SW 1271 (cell line): ENCODE measurements around the gene PPARA.

Experiments
- DNase-seq, 2 experiments: peaks; one replicate each; lab custom pipeline; 2025; lab: John Stamatoyannopoulos, UW

The PPARA gene

DNA sequence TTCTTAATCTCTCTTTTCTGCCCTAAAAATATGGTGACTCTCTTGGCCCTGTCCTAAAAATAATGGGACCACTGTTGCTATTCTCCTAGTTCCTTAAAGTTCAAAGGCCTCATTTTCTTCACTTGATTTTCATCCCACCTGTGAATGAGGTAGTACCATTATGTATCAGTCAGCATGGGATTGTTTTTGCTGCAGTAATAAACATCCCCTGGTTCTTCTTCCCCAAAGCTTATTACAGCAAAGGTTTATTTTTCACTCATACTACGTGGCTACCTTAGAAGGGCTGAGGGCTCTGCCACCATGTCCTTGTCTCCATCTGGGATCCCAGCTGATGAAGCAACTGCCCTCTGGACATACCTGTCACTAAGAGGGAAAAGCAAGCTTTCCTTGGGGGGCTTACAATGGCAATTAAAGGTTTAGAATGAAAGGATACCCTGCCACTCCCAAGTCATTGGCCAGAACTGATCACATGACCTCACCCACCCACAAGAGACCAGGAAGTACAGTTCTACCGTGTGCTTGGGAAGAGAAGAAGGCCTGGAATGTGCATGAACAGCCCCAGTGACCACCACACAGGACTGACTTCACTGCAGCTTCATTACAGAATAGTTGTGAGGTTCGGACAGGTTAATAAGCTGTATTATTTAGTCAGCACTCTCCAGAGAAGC is 125.3 kb downstream of the PPARA start:
- DNase-seq = no peak

DNA sequence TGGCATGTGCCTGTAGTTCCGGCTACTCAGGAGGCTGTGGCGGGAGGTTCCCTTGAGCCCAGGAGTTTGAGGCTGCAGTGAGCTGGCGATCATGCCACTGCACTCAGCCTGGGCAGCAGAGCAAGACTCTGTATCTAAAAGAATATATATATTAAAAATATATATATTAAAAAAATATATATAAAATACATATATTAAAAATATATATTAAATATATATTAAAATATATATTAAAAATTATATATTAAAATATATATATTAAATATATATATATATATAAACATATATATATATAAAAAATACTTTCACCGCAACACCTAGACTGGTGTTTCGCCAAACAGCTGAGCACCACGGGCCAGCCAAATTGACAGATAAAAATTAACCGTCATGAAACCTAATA is 126.2 kb downstream of the PPARA start:
- no peak for DNase-seq

- DNase-seq = no peak
Measured at GRCh38 chr22:46278656-46279645, 128.6 kb downstream of the PPARA start.

DNA sequence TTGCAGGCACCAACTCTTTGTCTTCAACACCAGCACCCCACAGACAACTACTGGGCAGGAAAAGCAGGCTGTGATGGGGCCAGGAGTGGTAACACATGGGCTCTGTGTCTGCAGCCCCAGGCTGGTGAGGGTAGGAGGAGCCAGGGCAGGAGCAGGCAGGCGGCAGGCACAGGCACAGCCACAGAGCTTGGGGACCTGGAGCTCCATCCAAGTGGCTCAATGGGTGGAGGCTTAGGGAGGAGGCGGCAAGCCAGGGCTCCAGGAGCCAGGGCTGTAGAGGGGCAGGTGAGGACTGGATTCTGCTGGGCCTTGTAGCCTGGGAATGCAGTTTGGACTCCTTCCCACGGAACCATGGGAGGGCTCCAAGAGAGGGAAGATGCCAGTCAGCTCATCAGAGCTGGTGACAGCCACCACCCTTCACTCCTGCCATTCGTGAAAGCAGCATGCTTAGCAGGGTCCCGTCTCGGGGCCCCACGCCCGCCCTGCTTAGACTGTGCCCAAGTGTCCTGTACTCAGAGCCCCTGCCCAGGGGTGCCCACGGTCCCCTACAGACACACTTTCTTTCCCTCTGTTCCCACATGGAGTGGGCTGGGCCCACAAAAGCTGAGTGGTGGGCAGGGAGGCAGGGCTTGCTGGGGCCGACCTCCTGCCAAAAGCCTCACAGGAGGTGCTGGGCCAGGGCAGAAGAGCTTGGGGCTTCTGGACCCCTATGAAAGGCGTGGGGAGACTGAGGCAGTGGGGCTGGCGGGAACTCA is 129.9 kb downstream of the PPARA start:
- DNase-seq = no peak

GRCh38 chr22:46280999-46281623 is 130.8 kb downstream of the PPARA start:
- no peak for DNase-seq

DNA sequence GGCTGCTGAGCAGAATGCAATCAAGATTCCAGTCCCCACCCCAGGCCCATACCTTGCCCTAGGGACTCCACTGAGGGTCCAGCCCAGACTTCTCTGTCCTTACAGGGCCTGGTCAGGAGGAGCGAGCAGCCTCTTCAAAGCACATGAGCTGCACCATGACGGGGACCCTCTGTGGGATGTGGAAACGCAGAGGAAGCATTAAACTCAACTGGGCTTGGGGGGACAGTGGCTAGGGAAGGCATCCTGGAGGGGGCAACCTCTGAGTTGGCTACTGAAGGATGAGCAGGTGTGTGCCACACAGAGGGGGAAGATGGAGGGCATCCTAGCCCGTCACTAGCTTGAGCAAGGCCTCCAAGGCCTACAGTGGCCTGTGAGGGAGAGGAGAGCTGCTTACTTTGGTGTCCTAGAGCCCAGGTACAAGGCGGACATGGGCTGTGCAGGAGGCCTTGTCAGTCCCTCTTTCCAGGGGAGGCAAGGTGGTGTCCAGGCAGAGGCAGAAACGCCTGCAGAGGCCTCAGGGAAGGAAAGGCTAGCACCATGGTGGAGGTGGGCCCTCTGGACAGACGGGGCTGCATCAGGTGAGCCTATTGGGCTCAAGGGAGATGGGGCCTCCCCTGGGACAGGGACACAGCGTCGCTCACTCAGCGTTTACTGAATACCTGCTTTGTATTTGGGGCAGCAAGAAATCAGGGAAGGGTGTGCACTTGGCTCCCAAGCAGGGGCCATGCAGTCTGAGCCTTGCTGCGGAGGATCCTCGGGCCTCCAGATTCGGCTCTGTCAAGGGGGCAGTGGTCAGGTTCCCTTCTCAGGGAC is 131.7 kb downstream of the PPARA start:
- DNase-seq = no peak

DNA sequence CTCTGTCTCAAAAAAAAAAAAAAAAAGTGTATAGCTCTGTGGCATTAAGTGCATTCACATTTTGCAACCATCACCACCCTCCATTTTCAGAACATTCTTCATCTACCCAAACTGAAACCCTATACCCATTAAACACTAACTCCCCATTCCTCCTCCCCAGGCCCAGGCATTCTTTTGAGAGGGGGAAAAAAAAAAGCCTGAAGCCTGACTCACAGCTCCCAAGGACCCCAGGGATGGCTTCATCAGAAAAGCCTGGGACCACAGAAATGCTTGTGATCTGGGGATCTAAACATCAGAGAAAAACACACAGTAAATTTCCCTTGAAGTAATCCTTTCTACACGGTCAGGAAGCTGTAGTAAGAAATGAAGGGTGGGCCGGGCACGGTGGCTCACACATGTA is 135.7 kb downstream of the PPARA start:
- no peak for DNase-seq

DNA sequence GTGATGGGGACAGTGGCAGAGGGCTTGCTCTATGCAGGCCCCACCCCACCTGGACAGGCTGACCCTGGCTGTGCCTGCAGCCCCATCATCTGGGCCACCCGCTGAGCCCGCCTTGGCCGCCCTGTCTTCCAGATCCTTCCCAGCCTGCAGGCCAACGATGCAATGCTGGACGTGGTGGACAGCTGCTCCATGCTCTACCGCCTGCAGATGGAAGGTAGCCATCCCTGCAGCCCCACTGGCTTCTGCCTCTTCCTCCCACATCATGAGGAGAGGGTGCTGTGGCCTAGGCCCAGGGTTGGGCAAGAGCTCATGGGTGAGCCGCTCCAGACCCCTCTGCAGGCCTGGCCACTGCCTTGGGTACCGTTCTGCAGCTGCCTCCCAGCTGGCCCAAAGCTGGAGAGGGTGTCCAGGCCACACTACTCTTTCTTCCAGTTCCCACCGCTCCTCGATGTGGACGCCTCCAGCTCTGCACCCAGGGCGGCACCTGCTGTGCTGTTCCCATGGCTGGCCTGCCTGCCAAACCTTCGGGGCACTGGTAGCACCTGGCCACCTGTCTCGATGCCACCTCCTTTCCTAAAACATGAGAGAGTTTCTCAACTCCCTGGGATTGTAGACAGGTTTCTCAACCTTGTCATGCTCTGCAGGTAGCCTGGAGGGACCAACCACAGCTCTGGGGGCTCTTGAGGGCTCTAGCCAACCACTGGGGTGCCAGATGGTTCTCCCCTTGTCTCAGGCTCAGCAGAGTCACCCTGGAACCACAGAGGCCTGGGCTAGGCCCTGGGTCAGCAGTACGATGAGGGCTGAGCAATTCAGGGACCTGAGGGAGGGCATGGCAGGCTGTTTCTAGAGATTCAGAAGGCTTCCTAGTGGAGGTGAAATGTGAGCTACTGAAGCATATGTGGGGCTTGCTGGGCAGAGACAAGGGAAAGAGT is 136.9 kb downstream of the PPARA start:
- no peak for DNase-seq

GRCh38 chr22:46287873-46288751 is 137.8 kb downstream of the PPARA start:
- DNase-seq = no peak

GRCh38 chr22:46288846-46289243 is 138.5 kb downstream of the PPARA start:
- no peak for DNase-seq

- DNase-seq = no peak
Measured at GRCh38 chr22:46289244-46289891, 139.0 kb downstream of the PPARA start.

GRCh38 chr22:46290121-46290842 is 140.0 kb downstream of the PPARA start:
- no peak for DNase-seq

- no peak for DNase-seq
Measured at GRCh38 chr22:46290843-46291785, 140.8 kb downstream of the PPARA start.

GRCh38 chr22:46292173-46292572 is 141.8 kb downstream of the PPARA start:
- DNase-seq = no peak

GRCh38 chr22:46292732-46293131 is 142.4 kb downstream of the PPARA start:
- DNase-seq = no peak
